Measurements from ENCODE around the gene ECM2. TPM values are rescaled to one million over a fixed set of nuclear protein-coding genes. Genes with fewer than 3 reads are reported as not detected.
"Not testable (repeated sequence)": the region's sequence is repeated elsewhere in the genome, so short reads cannot be mapped to it uniquely, and the experiment has no call there.

The ECM2 gene
- total RNA-seq = not detected in 2 replicates

- no peaks in the 10 kb centered on the region for H3K36me3 Mint-ChIP-seq (ENCODE audit: low read depth)
Observed at GRCh38 chr9:92535940-92536850, at the start of gene ECM2. TSS of gene ECM2 (minus strand) at chr9:92535990. CDS start at chr9:92522866, 13,124 bp downstream.

GRCh38 chr9:92576175-92576574 lies 40.4 kb upstream of the ECM2 start:
- H3K36me3 Mint-ChIP-seq (ENCODE audit: low read depth) = peaks cover 1% of the 10 kb centered on the region
- H3K9me3 Mint-ChIP-seq = peaks cover 14% of the 10 kb centered on the region
- no peak overlapping the region for H3K4me3 Mint-ChIP-seq
- no peak overlapping the region for H3K27ac Mint-ChIP-seq
- no peaks in the 10 kb centered on the region for H3K27me3 Mint-ChIP-seq (ENCODE audit: insufficient read depth)
- intact Hi-C loops (cut with micrococcal nuclease) = no loop called here
- H3K4me1 Mint-ChIP-seq (ENCODE audit: low read depth) = no peaks in the 10 kb centered on the region
- no peak for DNase-seq (ENCODE audit: low spot score)

More at GRCh38 chr9:92535940-92536850, at the start of gene ECM2:
- Mint-ChIP-seq H3K27ac (no peak within 1 kb of the TSS), H3K27me3 (ENCODE audit: insufficient read depth) (no peaks in the 10 kb centered on the region), H3K9me3 (no peaks in the 10 kb centered on the region), H3K4me3 (no peak within 1 kb of the TSS), H3K4me1 (ENCODE audit: low read depth) (peaks cover 10% of the 10 kb centered on the region)
- DNase-seq (ENCODE audit: low spot score) = no peak
- intact Hi-C loops (cut with micrococcal nuclease) = no loop called here

GRCh38 chr9:92573612-92574011 lies 37.8 kb upstream of the ECM2 start:
- H3K27me3 Mint-ChIP-seq (ENCODE audit: insufficient read depth); H3K4me1 Mint-ChIP-seq (ENCODE audit: low read depth); H3K27ac Mint-ChIP-seq; H3K4me3 Mint-ChIP-seq; intact Hi-C loops (cut with micrococcal nuclease); DNase-seq (ENCODE audit: low spot score); H3K36me3 Mint-ChIP-seq (ENCODE audit: low read depth): not testable (repeated sequence)
- peaks cover 14% of the 10 kb centered on the region for H3K9me3 Mint-ChIP-seq

- H3K4me1 Mint-ChIP-seq (ENCODE audit: low read depth); H3K27ac Mint-ChIP-seq; H3K27me3 Mint-ChIP-seq (ENCODE audit: insufficient read depth); H3K36me3 Mint-ChIP-seq (ENCODE audit: low read depth); DNase-seq (ENCODE audit: low spot score); H3K4me3 Mint-ChIP-seq; intact Hi-C loops (cut with micrococcal nuclease): not testable (repeated sequence)
- peaks cover 10% of the 10 kb centered on the region for H3K9me3 Mint-ChIP-seq
Observed at GRCh38 chr9:92571871-92572270, 36.1 kb upstream of the ECM2 start.

- DNase-seq (ENCODE audit: low spot score) = no peak
- no peak overlapping the region for H3K4me3 Mint-ChIP-seq
- H3K27ac Mint-ChIP-seq = no peak overlapping the region
- H3K27me3 Mint-ChIP-seq (ENCODE audit: insufficient read depth) = no peaks in the 10 kb centered on the region
- intact Hi-C loops (cut with micrococcal nuclease) = no loop called here
- peaks cover 2% of the 10 kb centered on the region for H3K36me3 Mint-ChIP-seq (ENCODE audit: low read depth)
- no peaks in the 10 kb centered on the region for H3K4me1 Mint-ChIP-seq (ENCODE audit: low read depth)
- H3K9me3 Mint-ChIP-seq = peaks cover 4% of the 10 kb centered on the region
Observed at GRCh38 chr9:92564982-92565381, 29.2 kb upstream of the ECM2 start.

- Mint-ChIP-seq H3K36me3 (ENCODE audit: low read depth) (peaks cover 2% of the 10 kb centered on the region), H3K4me3 (no peak overlapping the region), H3K27ac (no peak overlapping the region), H3K9me3 (peaks cover 4% of the 10 kb centered on the region), H3K27me3 (ENCODE audit: insufficient read depth) (no peaks in the 10 kb centered on the region), H3K4me1 (ENCODE audit: low read depth) (no peaks in the 10 kb centered on the region)
- intact Hi-C loops (cut with micrococcal nuclease) = no loop called here
- DNase-seq (ENCODE audit: low spot score) = no peak
Observed at GRCh38 chr9:92564504-92564903, 28.7 kb upstream of the ECM2 start.

- H3K4me3 Mint-ChIP-seq = no peak overlapping the region
- no peaks in the 10 kb centered on the region for H3K27me3 Mint-ChIP-seq (ENCODE audit: insufficient read depth)
- H3K9me3 Mint-ChIP-seq = peaks cover 4% of the 10 kb centered on the region
- no peaks in the 10 kb centered on the region for H3K4me1 Mint-ChIP-seq (ENCODE audit: low read depth)
- no peak overlapping the region for H3K27ac Mint-ChIP-seq
- no peak for DNase-seq (ENCODE audit: low spot score)
- intact Hi-C loops (cut with micrococcal nuclease) = no loop called here
- peaks cover 2% of the 10 kb centered on the region for H3K36me3 Mint-ChIP-seq (ENCODE audit: low read depth)
Observed at GRCh38 chr9:92563116-92564100, 27.6 kb upstream of the ECM2 start.

GRCh38 chr9:92562461-92562967 lies 26.7 kb upstream of the ECM2 start:
- no peaks in the 10 kb centered on the region for H3K4me1 Mint-ChIP-seq (ENCODE audit: low read depth)
- DNase-seq (ENCODE audit: low spot score) = no peak
- no peaks in the 10 kb centered on the region for H3K27me3 Mint-ChIP-seq (ENCODE audit: insufficient read depth)
- H3K4me3 Mint-ChIP-seq = no peak overlapping the region
- intact Hi-C loops (cut with micrococcal nuclease) = no loop called here
- peaks cover 2% of the 10 kb centered on the region for H3K36me3 Mint-ChIP-seq (ENCODE audit: low read depth)
- H3K27ac Mint-ChIP-seq = no peak overlapping the region
- H3K9me3 Mint-ChIP-seq = peaks cover 4% of the 10 kb centered on the region

GRCh38 chr9:92561374-92562330 lies 25.9 kb upstream of the ECM2 start:
- peaks cover 2% of the 10 kb centered on the region for H3K36me3 Mint-ChIP-seq (ENCODE audit: low read depth)
- intact Hi-C loops (cut with micrococcal nuclease) = no loop called here
- H3K4me1 Mint-ChIP-seq (ENCODE audit: low read depth) = no peaks in the 10 kb centered on the region
- DNase-seq (ENCODE audit: low spot score) = no peak
- H3K9me3 Mint-ChIP-seq = peaks cover 4% of the 10 kb centered on the region
- no peak overlapping the region for H3K27ac Mint-ChIP-seq
- H3K4me3 Mint-ChIP-seq = no peak overlapping the region
- H3K27me3 Mint-ChIP-seq (ENCODE audit: insufficient read depth) = no peaks in the 10 kb centered on the region

- Mint-ChIP-seq H3K36me3 (ENCODE audit: low read depth) (peaks cover 2% of the 10 kb centered on the region), H3K4me1 (ENCODE audit: low read depth) (no peaks in the 10 kb centered on the region), H3K27ac (no peak overlapping the region), H3K9me3 (no peaks in the 10 kb centered on the region), H3K27me3 (ENCODE audit: insufficient read depth) (no peaks in the 10 kb centered on the region), H3K4me3 (no peak overlapping the region)
- intact Hi-C loops (cut with micrococcal nuclease) = no loop called here
- no peak for DNase-seq (ENCODE audit: low spot score)
Observed at GRCh38 chr9:92558612-92559374, 23.0 kb upstream of the ECM2 start.

GRCh38 chr9:92550765-92551164 lies 15.0 kb upstream of the ECM2 start:
- intact Hi-C loops (cut with micrococcal nuclease) = no loop called here
- no peak for DNase-seq (ENCODE audit: low spot score)
- Mint-ChIP-seq H3K4me3 (no peak overlapping the region), H3K9me3 (no peaks in the 10 kb centered on the region), H3K27me3 (ENCODE audit: insufficient read depth) (no peaks in the 10 kb centered on the region), H3K27ac (no peak overlapping the region), H3K36me3 (ENCODE audit: low read depth) (peaks cover 3% of the 10 kb centered on the region), H3K4me1 (ENCODE audit: low read depth) (no peaks in the 10 kb centered on the region)
